GM10847 (cell line): Measurements from ENCODE around the gene COBLL1.

Experiments used
- POLR2A ChIP-seq: IDR thresholded peaks from 2 replicates; pipeline ENCODE4 v1.6.1; 2011; ENCODE audit not compliant: insufficient read length; ENCODE audit errors: extremely low read depth

COBLL1 gene

DNA sequence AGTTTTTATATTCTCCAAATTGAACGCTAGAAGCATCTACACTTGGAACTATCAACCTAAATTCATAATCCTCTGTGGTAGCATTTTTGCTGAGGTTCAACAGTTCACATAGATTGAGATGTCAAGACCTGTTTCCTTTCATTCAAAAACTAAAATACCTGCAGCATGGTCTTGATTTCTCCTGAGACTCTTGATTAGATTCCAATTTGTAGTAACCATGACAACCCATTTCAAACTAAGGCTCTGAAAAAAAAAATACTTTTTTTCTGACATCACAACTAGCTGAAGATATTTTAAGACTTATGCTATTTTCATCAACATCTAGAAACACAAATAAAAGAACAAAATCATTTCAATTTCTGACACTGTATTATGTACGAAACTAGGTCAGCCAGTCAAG, 29.8 kb downstream of the COBLL1 start:
- no peak for TF ChIP-seq POLR2A

DNA sequence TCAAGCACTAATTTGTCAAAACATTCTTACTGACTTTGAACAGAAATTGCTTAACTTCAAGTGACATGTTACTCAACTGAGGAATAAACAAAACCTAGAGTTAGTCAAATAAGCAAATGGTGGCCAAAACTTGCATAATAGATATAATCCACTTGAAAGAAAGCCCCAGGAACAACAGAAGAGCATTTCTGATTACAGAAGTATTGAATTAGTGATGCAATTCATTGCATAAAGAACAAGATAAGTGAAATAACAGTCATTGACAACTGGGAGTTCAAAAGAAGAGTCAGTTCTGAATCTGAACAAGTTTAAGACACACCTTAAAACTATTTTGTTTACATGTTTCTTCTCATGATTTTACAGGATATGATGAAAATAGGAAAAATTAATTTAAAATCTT, 30.8 kb downstream of the COBLL1 start:
- no peak for TF ChIP-seq POLR2A

GRCh38 chr2:164808776-164809175, 32.8 kb downstream of the COBLL1 start:
- TF ChIP-seq POLR2A: no peak

- TF ChIP-seq POLR2A: no peak
These were observed 37.7 kb downstream of the COBLL1 start for GRCh38 chr2:164803776-164804466.

DNA sequence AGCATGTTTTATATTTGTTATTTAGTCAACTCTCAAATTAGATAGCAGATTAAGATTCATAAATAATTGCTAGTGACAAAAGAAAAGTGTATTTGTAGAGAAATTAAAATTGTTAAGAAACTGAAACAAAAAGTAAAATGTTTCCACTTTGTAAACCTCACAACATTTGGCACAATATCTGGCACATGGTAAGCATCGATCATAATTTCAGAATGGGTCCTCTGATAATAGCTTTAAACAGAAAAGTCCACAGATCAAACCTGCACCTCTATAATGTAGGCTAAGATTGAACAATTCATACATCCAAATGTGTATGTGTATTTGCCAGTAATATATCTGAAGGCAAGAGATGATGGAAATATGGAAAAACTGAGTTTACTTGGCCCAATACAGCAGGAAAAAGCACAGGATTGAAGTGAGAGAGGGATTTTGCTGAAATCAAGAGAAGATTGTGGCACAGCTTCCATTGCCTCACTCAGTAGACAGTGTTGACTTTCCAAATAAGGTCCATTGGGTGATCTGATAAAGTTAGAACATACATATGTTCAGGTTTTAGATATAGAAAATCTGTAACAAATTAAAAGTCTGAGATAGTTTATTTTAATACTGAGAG, 39.4 kb downstream of the COBLL1 start:
- TF ChIP-seq POLR2A: no peak

DNA sequence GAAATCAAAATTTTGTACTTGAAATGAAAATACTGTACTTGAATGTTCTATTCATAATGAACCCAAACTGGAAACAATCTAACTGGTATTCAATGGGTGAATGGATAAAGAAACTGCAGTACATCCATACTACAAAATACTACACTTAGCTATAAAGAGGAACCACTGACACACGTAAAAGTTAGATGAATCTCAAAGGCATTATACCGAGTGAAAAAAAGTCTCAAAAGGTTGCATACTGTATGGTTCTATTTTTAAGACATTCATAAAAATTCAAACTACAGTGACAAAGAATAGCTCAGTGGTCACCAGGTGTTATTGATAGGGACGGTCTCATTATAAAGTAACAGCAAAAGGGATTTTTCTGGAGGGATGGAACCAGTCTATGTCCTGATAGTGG, 41.1 kb downstream of the COBLL1 start:
- no peak for TF ChIP-seq POLR2A

DNA sequence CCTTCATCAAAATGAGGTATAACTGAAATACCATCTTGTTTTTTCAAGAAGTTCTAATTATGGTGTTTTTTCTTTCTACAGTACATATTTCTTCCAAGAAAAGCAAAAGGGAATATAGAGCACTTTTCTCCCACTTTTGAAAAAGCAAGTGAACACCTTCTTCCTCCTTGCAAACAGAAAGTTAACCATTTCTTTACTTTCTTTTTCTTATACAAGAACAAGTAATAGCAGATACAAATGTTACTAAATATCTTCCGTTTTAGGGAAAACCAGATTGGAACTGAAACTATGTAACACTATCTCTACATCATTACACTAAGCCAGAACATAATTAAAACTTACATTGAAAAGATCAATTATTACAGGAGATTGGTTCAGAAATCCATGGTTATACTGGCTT, 44.0 kb downstream of the COBLL1 start:
- no peak for TF ChIP-seq POLR2A

DNA sequence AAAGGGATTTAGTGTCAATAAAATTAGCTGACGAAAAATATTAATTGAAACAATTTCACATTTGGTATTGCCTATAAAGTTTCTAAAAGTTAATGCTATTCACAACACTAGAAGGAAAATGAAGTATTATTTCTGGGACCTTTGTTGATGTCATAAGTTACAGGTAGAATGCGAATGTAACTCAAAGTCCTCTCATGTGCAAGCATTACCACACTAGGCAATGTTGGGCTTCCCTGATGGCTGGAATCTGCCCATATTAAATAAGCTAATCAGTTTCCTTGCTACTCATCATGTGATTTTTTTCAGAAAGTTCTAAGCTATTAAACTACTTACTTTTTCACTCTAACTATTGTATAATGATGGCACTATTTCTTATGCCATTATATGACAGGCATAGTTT, 44.6 kb downstream of the COBLL1 start:
- no peak for TF ChIP-seq POLR2A

- TF ChIP-seq POLR2A: no peak
These were observed 47.0 kb downstream of the COBLL1 start for GRCh38 chr2:164794432-164795231.

- no peak for TF ChIP-seq POLR2A
These were observed 47.6 kb downstream of the COBLL1 start for GRCh38 chr2:164794016-164794415.

DNA sequence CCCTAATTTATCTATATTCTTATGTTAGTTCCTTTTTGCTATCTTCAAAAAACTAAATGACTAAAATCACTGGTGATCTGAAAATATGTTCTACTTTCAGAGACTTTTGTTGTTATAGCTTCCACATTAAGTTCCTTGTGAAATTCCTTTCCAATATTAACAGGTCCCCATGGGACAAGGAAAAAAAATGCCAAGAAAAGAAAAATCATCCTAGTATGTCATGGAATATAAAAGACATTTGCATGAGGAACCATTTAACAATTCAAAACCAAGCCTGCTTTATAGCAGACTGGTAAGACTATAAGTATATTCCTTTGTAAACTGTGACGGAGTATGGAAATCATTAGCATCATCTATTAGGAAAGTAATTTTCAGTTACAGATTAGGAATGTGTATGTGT, 48.1 kb downstream of the COBLL1 start:
- TF ChIP-seq POLR2A: no peak

GRCh38 chr2:164792316-164793170, 49.1 kb downstream of the COBLL1 start:
- TF ChIP-seq POLR2A: no peak

- TF ChIP-seq POLR2A: no peak
These were observed 51.7 kb downstream of the COBLL1 start for GRCh38 chr2:164789968-164790367.

DNA sequence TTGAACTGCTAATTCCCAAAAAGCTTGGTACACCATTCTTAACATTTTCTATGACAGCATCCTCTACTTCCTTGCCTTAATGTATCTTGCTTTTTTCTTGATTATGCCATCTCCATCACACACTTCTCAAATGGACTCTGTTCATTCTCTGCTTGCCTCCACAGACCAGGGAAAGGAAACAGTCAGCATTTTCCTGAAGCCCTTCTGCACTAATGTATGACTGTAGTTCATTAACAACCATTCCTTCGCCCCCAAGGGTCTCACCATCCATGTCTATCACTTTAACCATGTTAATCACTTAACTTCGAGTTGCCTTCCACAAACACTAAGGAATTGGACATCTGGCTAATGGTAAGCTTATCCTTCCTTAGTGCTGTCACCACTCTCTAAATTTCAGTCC, 54.8 kb downstream of the COBLL1 start:
- TF ChIP-seq POLR2A: no peak

DNA sequence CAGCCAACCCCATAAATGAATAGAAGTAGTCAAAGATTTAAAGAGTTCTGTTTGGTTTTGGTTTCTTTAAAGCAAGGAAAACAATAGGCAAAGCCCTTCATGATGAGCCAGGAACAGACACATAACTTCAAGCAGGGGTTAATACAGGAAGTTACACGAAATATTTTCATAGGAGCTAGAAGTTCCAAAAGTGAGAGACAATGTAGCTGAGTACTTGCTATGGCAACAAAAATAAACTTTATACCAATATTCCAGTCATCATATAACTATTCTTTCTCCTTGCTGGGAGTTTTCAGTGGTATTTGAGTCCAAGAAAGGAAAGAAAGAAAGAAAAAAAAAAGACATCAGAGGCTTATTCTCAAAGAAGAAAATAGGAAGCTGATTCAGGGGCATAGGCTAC, 56.2 kb downstream of the COBLL1 start:
- no peak for TF ChIP-seq POLR2A
